Caco-2 (cell line): ENCODE results near the gene KRTAP5-3. TPM values are rescaled to one million over a fixed set of nuclear protein-coding genes. Genes with fewer than 3 reads are reported as not detected.

Experiments used
- BruUV-seq: library from RNA; stranded (reverse); fragments of 400-500 nt; replicated peaks from 2 replicates; lab custom pipeline; 2021; lab: Mats Ljungman, UMichigan
- CTCF ChIA-PET: fragments of 300-600 bp; sonication (Branson Sonifier 250); formaldehyde crosslinking; loops from one replicate; lab custom pipeline; 2022; ENCODE audit warnings: antibody characterized with exemption; lab: Charles Lee
- POLR2A ChIA-PET: fragments of 300-600 bp; sonication (Branson Sonifier 250); formaldehyde crosslinking; loops from one replicate; lab custom pipeline; 2022; ENCODE audit warnings: antibody characterized with exemption; lab: Charles Lee
- DNase-seq, 2 experiments: peaks; one replicate each; pipeline versions ENCODE4 v3.0.0 to v3.0.0-alpha.2; 2020 to 2022
- H3K27me3 ChIP-seq: replicated peaks from 2 replicates; pipeline ENCODE4 v1.6.0; 2011; ENCODE audit warnings: low read length; ENCODE audit not compliant: control insufficient read depth, insufficient read depth
- H3K36me3 ChIP-seq: 2 replicates; pipeline ENCODE4 v1.5.1; 2011; ENCODE audit warnings: low read length; ENCODE audit not compliant: control insufficient read depth, insufficient read depth
- H3K4me1 ChIP-seq: fragments of 250-450 bp; sonication (Bioruptor Pico); 2 replicates; pipeline ENCODE4 v1.5.1; 2020; ENCODE audit warnings: mild to moderate bottlenecking
- H3K4me3 ChIP-seq: 2 replicates; pipeline ENCODE4 v1.5.1; 2011; ENCODE audit warnings: low read depth, mild to moderate bottlenecking, control low read depth, low read length
- H3K9me3 ChIP-seq: fragments of 250-450 bp; sonication (Bioruptor Pico); 2 replicates; pipeline ENCODE4 v1.5.1; 2020; ENCODE audit warnings: mild to moderate bottlenecking, moderate library complexity
- H3K27ac Mint-ChIP-seq: one replicate; pipeline ENCODE4 v1.8.0; 2022; ENCODE audit warnings: mixed read lengths; ENCODE audit not compliant: unreplicated experiment
- H3K27me3 Mint-ChIP-seq: one replicate; pipeline ENCODE4 v1.8.0; 2022; ENCODE audit warnings: mixed read lengths; ENCODE audit not compliant: insufficient read depth, unreplicated experiment
- H3K36me3 Mint-ChIP-seq: one replicate; pipeline ENCODE4 v1.8.0; 2022; ENCODE audit warnings: mild to moderate bottlenecking, mixed read lengths; ENCODE audit not compliant: insufficient read depth, unreplicated experiment
- H3K4me1 Mint-ChIP-seq: one replicate; pipeline ENCODE4 v1.8.0; 2022; ENCODE audit warnings: low read depth, mixed read lengths; ENCODE audit not compliant: unreplicated experiment
- H3K4me3 Mint-ChIP-seq: one replicate; pipeline ENCODE4 v1.8.0; 2022; ENCODE audit warnings: mild to moderate bottlenecking, moderate library complexity, mixed read lengths; ENCODE audit not compliant: unreplicated experiment
- H3K9me3 Mint-ChIP-seq: one replicate; pipeline ENCODE4 v1.8.0; 2022; ENCODE audit warnings: mixed read lengths; ENCODE audit not compliant: unreplicated experiment
- intact Hi-C: fragments of 100-400 bp; cut with micrococcal nuclease; formaldehyde crosslinking; loops from one replicate; pipeline ENCODE4 v1.10.0; 2022; ENCODE audit not compliant: unreplicated experiment
- total RNA-seq: library from RNA; stranded (reverse); gene quantifications from 2 replicates; pipeline ENCODE4 v1.2.3, GENCODE V29; 2022
- TF ChIP-seq, protein P1 (sequence below), 2 experiments: fragments of 200-600 bp in 1 of 2; IDR thresholded peaks; 1 replicate in 1 of 2; 2 replicates in 1 of 2; pipeline versions ENCODE4 v1.5.1 to v1.8.0; 2011 to 2022; ENCODE audit warnings: antibody characterized with exemption in 1 of 2, control low read depth in 1 of 2, inconsistent platforms in 1 of 2, low read depth in 1 of 2, low read length in 1 of 2, mild to moderate bottlenecking in 1 of 2, moderate library complexity in 1 of 2; ENCODE audit not compliant: insufficient read depth in 1 of 2, severe bottlenecking in 1 of 2, unreplicated experiment in 1 of 2

The KRTAP5-3 gene
- total RNA-seq, 1 experiment from 2014 or later = not detected

DNA sequence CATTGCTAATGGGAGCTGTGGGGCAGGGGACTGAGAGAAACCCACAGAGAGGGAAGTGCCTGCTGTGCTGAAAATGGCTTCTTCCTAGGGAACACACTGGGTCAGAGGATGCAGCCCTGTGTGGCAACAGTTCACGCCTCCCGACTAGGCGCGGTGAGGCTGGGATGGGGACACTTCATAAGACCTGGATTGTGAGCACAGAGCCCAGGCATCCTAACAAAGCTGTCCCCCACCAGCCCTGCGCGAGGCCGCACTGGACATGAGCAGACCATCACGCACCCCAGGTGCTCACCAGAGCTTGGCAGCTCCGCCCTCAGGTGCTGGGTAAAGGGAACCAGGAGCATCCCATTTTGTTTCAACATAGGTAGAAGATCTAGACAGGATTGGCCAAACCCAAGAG is 15.5 kb upstream of the KRTAP5-3 start:
- Mint-ChIP-seq H3K27me3 (peaks cover 10% of the 10 kb centered on the region), H3K36me3 (no peaks in the 10 kb centered on the region), H3K4me3 (no peak overlapping the region), H3K9me3 (no peaks in the 10 kb centered on the region), H3K27ac (no peak overlapping the region), H3K4me1 (peaks cover 5% of the 10 kb centered on the region)
- POLR2A ChIA-PET = no interaction called here
- Histone ChIP-seq H3K36me3 (no peaks in the 10 kb centered on the region), H3K4me3 (no peak overlapping the region), H3K4me1 (no peaks in the 10 kb centered on the region), H3K27me3 (no peaks in the 10 kb centered on the region; the same call in 1 of the 2 replicates), H3K9me3 (no peaks in the 10 kb centered on the region)
- DNase-seq = no peak
- CTCF ChIA-PET = interaction anchor here (0.6 to 1.1 kb wide), 3 partner anchors 9 to 527 kb away, joined by 3 to 7 read pairs (median 3); no protein-coding TSS in a partner anchor
- TF ChIP-seq, protein P1, sequence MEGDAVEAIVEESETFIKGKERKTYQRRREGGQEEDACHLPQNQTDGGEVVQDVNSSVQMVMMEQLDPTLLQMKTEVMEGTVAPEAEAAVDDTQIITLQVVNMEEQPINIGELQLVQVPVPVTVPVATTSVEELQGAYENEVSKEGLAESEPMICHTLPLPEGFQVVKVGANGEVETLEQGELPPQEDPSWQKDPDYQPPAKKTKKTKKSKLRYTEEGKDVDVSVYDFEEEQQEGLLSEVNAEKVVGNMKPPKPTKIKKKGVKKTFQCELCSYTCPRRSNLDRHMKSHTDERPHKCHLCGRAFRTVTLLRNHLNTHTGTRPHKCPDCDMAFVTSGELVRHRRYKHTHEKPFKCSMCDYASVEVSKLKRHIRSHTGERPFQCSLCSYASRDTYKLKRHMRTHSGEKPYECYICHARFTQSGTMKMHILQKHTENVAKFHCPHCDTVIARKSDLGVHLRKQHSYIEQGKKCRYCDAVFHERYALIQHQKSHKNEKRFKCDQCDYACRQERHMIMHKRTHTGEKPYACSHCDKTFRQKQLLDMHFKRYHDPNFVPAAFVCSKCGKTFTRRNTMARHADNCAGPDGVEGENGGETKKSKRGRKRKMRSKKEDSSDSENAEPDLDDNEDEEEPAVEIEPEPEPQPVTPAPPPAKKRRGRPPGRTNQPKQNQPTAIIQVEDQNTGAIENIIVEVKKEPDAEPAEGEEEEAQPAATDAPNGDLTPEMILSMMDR (IDR thresholded peaks at IDR 0.05; ENCODE audit: insufficient read depth in 1 of 2, low read depth in 1 of 2, low read length in 1 of 2, severe bottlenecking in 1 of 2, unreplicated experiment in 1 of 2) = no peak
- no TSS peak for BruUV-seq
- intact Hi-C loops = no loop called here

DNA sequence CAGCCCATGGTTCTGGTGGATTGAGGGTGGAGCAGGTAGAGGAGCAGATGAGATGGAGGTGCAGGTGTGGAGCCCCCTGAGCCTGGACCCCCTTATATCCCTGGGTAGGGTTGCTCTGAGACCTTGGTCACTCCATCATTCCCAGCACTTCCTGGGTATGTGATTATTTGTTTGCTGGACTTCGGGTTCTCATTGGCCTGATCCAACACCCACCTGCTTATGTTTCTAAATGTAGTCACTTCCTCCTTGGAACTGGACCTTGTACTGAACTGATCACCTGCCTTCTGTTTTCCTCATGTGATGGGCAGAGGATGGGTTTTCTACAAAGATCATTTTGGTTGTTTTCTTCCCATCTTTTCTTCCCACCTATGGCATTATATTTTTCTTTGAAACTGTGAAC is 13.8 kb upstream of the KRTAP5-3 start, which contains the start of gene KRTAP5-4:
KRTAP5-4 (minus strand) TSS at position 53 of the 400 bp plus-strand sequence; CDS start at position 8, 45 bp downstream.
- no peak for DNase-seq
- H3K27me3 ChIP-seq = no peaks in the 10 kb centered on the region; the same call in 1 of the 2 replicates
- TF ChIP-seq, protein P1 (IDR thresholded peaks at IDR 0.05; ENCODE audit: insufficient read depth in 1 of 2, low read depth in 1 of 2, low read length in 1 of 2, severe bottlenecking in 1 of 2, unreplicated experiment in 1 of 2) = no peak
- no peaks in the 10 kb centered on the region for H3K36me3 ChIP-seq
- Mint-ChIP-seq H3K27ac (no peak within 1 kb of the TSS), H3K27me3 (peaks cover 10% of the 10 kb centered on the region), H3K36me3 (no peaks in the 10 kb centered on the region), H3K4me3 (no peak within 1 kb of the TSS), H3K9me3 (peaks cover 1% of the 10 kb centered on the region), H3K4me1 (peaks cover 5% of the 10 kb centered on the region)
- POLR2A ChIA-PET = no interaction called here
- H3K4me3 ChIP-seq = no peak within 1 kb of the TSS
- H3K4me1 ChIP-seq = no peaks in the 10 kb centered on the region
- H3K9me3 ChIP-seq = no peaks in the 10 kb centered on the region
- CTCF ChIA-PET = no interaction called here
- intact Hi-C loops = no loop called here
- no TSS peak for BruUV-seq

DNA sequence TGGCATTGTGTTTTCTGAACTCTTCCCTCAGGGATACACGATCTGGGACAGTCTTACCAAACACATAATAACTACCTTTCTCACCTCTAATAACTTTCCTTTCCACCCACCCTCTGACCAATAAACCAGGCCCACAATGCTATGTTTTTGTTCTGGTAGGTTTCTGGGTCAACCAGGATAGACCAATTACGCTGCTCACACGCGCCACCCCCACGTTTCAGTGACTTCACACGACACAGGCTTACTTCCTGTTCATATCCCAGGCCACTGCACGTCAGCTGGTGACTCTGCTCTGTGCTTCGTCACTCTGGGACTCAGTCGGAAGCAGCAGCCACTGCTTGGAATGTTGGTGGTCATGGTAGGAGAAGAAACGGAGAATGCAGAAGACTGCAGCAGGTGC is 11.2 kb upstream of the KRTAP5-3 start:
- H3K27ac Mint-ChIP-seq = no peak overlapping the region
- H3K4me3 ChIP-seq = no peak overlapping the region
- ChIA-PET CTCF (interaction anchor here (0.6 to 0.9 kb wide), 2 partner anchors 24 to 348 kb away, joined by 3 read pairs; no protein-coding TSS in a partner anchor), POLR2A (interaction anchor here (0.6 kb wide), 1 partner anchor 152 kb away, joined by 3 read pairs; no protein-coding TSS in a partner anchor)
- peaks cover 22% of the 10 kb centered on the region for H3K9me3 Mint-ChIP-seq
- no TSS peak for BruUV-seq
- no peak for DNase-seq
- H3K4me3 Mint-ChIP-seq = no peak overlapping the region
- no peaks in the 10 kb centered on the region for H3K36me3 Mint-ChIP-seq
- TF ChIP-seq, protein P1 (IDR thresholded peaks at IDR 0.05; ENCODE audit: insufficient read depth in 1 of 2, low read depth in 1 of 2, low read length in 1 of 2, severe bottlenecking in 1 of 2, unreplicated experiment in 1 of 2) = no peak
- no peaks in the 10 kb centered on the region; the same call in 1 of the 2 replicates for H3K27me3 ChIP-seq
- H3K27me3 Mint-ChIP-seq = peaks cover 15% of the 10 kb centered on the region
- no peaks in the 10 kb centered on the region for H3K36me3 ChIP-seq
- intact Hi-C loops = no loop called here
- H3K4me1 ChIP-seq = no peaks in the 10 kb centered on the region
- H3K9me3 ChIP-seq = no peaks in the 10 kb centered on the region
- peaks cover 5% of the 10 kb centered on the region for H3K4me1 Mint-ChIP-seq
